HepG2 (cell line): ENCODE measurements around the gene PLCB4. TPM values are rescaled to one million over a fixed set of nuclear protein-coding genes. Genes with fewer than 3 reads are reported as not detected.

Source experiments
- ATAC-seq: fragments of 200-7000 bp; cut with Tn5 transposase; 3 replicates; pipeline ENCODE4 v1.9.1; 2020; ENCODE audit warnings: mild to moderate bottlenecking, moderate library complexity
- BruUV-seq: library from RNA; stranded (reverse); fragments of 400-500 nt; replicated peaks from 2 replicates; lab custom pipeline; 2021; lab: Mats Ljungman, UMichigan
- CTCF ChIA-PET: fragments of 300-600 bp; formaldehyde crosslinking; extraction: SDS; loops from one replicate; lab custom pipeline; 2021; ENCODE audit warnings: low total read pairs, inconsistent platforms, low intra/inter-chr PET ratio; lab: Yijun Ruan, JAX
- POLR2A ChIA-PET: fragments of 350-600 bp; sonication (Branson Sonifier 250); formaldehyde crosslinking; loops from one replicate; lab custom pipeline; 2020; ENCODE audit warnings: antibody characterized with exemption, inconsistent platforms; lab: Yijun Ruan, JAX
- DNase-seq: peaks from one replicate; pipeline ENCODE4 v3.0.0-alpha.2; 2015; ENCODE audit warnings: low spot score
- FAIRE-seq: peaks from 3 replicates; lab custom pipeline; 2011; peaks lifted over from hg19 to GRCh38; lab: Jason Lieb, UNC
- H2AFZ ChIP-seq: one replicate; pipeline ENCODE4 v1.6.1; 2011; ENCODE audit warnings: low read length, inconsistent platforms
- H3K27ac ChIP-seq: fragments of 300-600 bp; 3 replicates; pipeline ENCODE4 v1.8.0; 2011; ENCODE audit warnings: mixed run types, mild to moderate bottlenecking, mixed read lengths, low read length, inconsistent platforms; ENCODE audit not compliant: insufficient read depth; ENCODE audit errors: extremely low read length
- H3K27me3 ChIP-seq, 2 experiments: fragments of 200-600 bp in 1 of 2; 2 replicates in 1 of 2; 3 replicates in 1 of 2; pipeline versions ENCODE4 v1.6.0 to v1.8.0; 2011; ENCODE audit warnings: low read length in 2 of 2, mild to moderate bottlenecking in 2 of 2, moderate library complexity in 2 of 2, inconsistent platforms in 1 of 2; ENCODE audit not compliant: insufficient read depth in 2 of 2, control insufficient read depth in 1 of 2
- H3K36me3 ChIP-seq, 2 experiments: fragments of 200-600 bp in 1 of 2; replicated peaks in 1 of 2; 2 replicates in 1 of 2; 3 replicates in 1 of 2; pipeline versions ENCODE4 v1.5.1 to v1.8.0; 2011; ENCODE audit warnings: low read length in 2 of 2, inconsistent platforms in 1 of 2; ENCODE audit not compliant: insufficient read depth in 2 of 2, control insufficient read depth in 1 of 2
- H3K4me1 ChIP-seq: 2 replicates; pipeline ENCODE4 v1.5.1; 2012; ENCODE audit warnings: low read length, inconsistent platforms; ENCODE audit not compliant: insufficient read depth
- H3K4me2 ChIP-seq: 2 replicates; pipeline ENCODE4 v1.6.0; 2011; ENCODE audit warnings: low read depth, low read length, inconsistent platforms
- H3K4me3 ChIP-seq, 3 experiments: fragments of 200-600 bp in 1 of 3; sonication (generic), shearing (Covaris generic) in 1 of 3; replicated peaks in 1 of 3; 2 replicates each; pipeline ENCODE4 v1.5.1; 2011 to 2016; ENCODE audit warnings: low read length in 3 of 3, inconsistent platforms in 2 of 3, low read depth in 2 of 3, mild to moderate bottlenecking in 2 of 3, control low read depth in 1 of 3, mixed read lengths in 1 of 3; ENCODE audit not compliant: insufficient read depth in 1 of 3
- H3K79me2 ChIP-seq: one replicate; pipeline ENCODE4 v1.6.1; 2011; ENCODE audit warnings: low read length, inconsistent platforms; ENCODE audit not compliant: insufficient read depth
- H3K9ac ChIP-seq: 2 replicates; pipeline ENCODE4 v1.6.0; 2011; ENCODE audit warnings: mild to moderate bottlenecking, low read depth, low read length, inconsistent platforms; ENCODE audit not compliant: insufficient read depth
- H3K9me3 ChIP-seq: 2 replicates; pipeline ENCODE4 v1.5.1; 2012; ENCODE audit warnings: mild to moderate bottlenecking, low read length
- H4K20me1 ChIP-seq: 2 replicates; pipeline ENCODE4 v1.6.0; 2011; ENCODE audit warnings: inconsistent platforms, mild to moderate bottlenecking, low read length, moderate library complexity; ENCODE audit not compliant: insufficient read depth
- ELF1 ChIP-seq: sonication (generic); formaldehyde crosslinking; IDR thresholded peaks from 2 replicates; pipeline ENCODE4 v1.4.0; 2020; ENCODE audit warnings: missing genetic modification reagents
- REXO4 ChIP-seq: sonication (generic); formaldehyde crosslinking; IDR thresholded peaks from 2 replicates; pipeline ENCODE4 v1.8.0; 2022; ENCODE audit warnings: missing genetic modification reagents, mild to moderate bottlenecking, borderline replicate concordance
- SETDB1 ChIP-seq: sonication (generic); formaldehyde crosslinking; IDR thresholded peaks from 2 replicates; pipeline ENCODE4 v1.5.1; 2020; ENCODE audit warnings: missing genetic modification reagents, mild to moderate bottlenecking, borderline replicate concordance
- SP4 ChIP-seq: sonication (generic); formaldehyde crosslinking; IDR thresholded peaks from 2 replicates; pipeline ENCODE4 v1.8.1; 2023; ENCODE audit warnings: mild to moderate bottlenecking, missing genetic modification reagents
- STAT5B ChIP-seq: sonication (generic); formaldehyde crosslinking; IDR thresholded peaks from 2 replicates; pipeline ENCODE4 v1.4.0; 2020; ENCODE audit warnings: missing genetic modification reagents
- TGIF2 ChIP-seq: IDR thresholded peaks from 2 replicates; pipeline ENCODE4 v1.6.1; 2016; ENCODE audit warnings: control low read depth, missing compliant biosample characterization
- ZFX ChIP-seq: sonication (generic); formaldehyde crosslinking; IDR thresholded peaks from 2 replicates; pipeline ENCODE4 v1.4.0; 2020; ENCODE audit warnings: mild to moderate bottlenecking, low read depth, missing genetic modification reagents, moderate library complexity
- WGBS: methylation state at CpG from one replicate; pipeline ENCODE4 v1.1.6; 2017; ENCODE audit warnings: low lambda C conversion rate; 5-methylcytosine and 5-hydroxymethylcytosine counted together
- in situ Hi-C: cut with HindIII; loops from 2 replicates; pipeline ENCODE4 v1.10.0; 2017; ENCODE audit warnings: low pct_unique_long_range_greater_than_20kb; ENCODE audit not compliant: extremely low pct_ligation_motif_present
- intact Hi-C: fragments of 100-400 bp; cut with micrococcal nuclease; formaldehyde crosslinking; loops from one replicate; pipeline ENCODE4 v1.10.0; 2022; ENCODE audit not compliant: unreplicated experiment
- polyA plus RNA-seq, 8 experiments: library from polyadenylated mRNA; depleted of rRNA in 3 of 8; stranded (reverse) in 7 of 8; unstranded in 1 of 8; fragments of >200 nt; fragmentation: Illumina TruSeq in 4 of 8; extraction: Trizol in 4 of 8; gene quantifications; 2 replicates each; pipeline versions ENCODE4 v1.2.1 to v1.2.3, GENCODE V29; 2011 to 2016; ENCODE audit warnings: low read depth in 4 of 8, missing spikeins in 1 of 8, mixed read lengths in 1 of 8; ENCODE audit not compliant: insufficient read depth in 1 of 8
- total RNA-seq, 5 experiments: library from RNA; depleted of rRNA; stranded (reverse); fragments of >200 nt; fragmentation: Illumina TruSeq; extraction: Trizol; gene quantifications; 2 replicates each; pipeline ENCODE4 v1.2.3, GENCODE V29; 2016; ENCODE audit warnings: low read depth in 1 of 5
- TF ChIP-seq, protein P1 (sequence below): sonication (generic); formaldehyde crosslinking; IDR thresholded peaks from 2 replicates; pipeline ENCODE4 v1.4.0; 2020; ENCODE audit warnings: missing genetic modification reagents

PLCB4 gene
- total and polyA plus RNA-seq, 2 of the 13 experiments (the other 11 are each of a cell fraction or from before 2014, with no cell fraction given): 0.01 TPM; not detected in 1

DNA sequence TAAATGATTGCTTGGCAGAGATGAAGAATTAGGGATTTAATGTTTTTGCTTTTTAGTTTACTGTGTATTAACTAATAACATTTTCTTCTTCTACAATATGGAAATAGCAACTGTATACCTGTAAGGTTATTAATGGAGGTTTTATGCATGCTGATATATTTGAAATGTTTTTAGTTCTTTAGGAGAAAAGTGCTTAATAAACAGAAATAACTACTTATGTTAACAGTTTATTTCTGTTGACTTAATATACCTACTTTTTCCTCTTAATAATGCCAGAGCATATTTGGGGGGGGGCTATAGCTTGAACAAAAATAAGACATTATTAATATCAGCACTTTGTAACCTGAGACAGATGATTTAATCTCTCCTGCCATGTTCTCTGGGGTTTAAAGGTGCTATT lies 33.6 kb downstream of the PLCB4 start (continued):
- TF ChIP-seq, protein P1, sequence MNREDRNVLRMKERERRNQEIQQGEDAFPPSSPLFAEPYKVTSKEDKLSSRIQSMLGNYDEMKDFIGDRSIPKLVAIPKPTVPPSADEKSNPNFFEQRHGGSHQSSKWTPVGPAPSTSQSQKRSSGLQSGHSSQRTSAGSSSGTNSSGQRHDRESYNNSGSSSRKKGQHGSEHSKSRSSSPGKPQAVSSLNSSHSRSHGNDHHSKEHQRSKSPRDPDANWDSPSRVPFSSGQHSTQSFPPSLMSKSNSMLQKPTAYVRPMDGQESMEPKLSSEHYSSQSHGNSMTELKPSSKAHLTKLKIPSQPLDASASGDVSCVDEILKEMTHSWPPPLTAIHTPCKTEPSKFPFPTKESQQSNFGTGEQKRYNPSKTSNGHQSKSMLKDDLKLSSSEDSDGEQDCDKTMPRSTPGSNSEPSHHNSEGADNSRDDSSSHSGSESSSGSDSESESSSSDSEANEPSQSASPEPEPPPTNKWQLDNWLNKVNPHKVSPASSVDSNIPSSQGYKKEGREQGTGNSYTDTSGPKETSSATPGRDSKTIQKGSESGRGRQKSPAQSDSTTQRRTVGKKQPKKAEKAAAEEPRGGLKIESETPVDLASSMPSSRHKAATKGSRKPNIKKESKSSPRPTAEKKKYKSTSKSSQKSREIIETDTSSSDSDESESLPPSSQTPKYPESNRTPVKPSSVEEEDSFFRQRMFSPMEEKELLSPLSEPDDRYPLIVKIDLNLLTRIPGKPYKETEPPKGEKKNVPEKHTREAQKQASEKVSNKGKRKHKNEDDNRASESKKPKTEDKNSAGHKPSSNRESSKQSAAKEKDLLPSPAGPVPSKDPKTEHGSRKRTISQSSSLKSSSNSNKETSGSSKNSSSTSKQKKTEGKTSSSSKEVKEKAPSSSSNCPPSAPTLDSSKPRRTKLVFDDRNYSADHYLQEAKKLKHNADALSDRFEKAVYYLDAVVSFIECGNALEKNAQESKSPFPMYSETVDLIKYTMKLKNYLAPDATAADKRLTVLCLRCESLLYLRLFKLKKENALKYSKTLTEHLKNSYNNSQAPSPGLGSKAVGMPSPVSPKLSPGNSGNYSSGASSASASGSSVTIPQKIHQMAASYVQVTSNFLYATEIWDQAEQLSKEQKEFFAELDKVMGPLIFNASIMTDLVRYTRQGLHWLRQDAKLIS (CRISPR knock-in tag): no peak

DNA sequence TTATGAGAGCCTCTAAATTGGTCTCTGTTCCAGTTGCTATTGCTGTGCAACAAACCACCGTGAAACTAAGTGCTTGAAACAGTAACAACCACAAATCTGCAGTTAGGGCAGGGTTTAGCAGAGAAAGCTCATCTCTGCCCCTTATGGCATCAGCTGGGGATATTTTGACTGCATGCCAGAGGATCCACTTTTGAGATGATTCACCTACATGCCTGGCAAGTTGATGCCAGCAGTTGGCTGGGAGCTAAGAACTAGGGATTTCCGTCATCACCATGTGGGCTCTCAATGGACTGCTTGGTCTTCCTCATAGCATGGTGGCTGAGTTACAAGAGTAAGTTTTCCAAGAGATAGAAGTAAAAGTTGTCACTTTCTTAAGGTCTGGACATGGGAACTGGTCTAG lies 35.1 kb downstream of the PLCB4 start:
- no peak for FAIRE-seq
- BruUV-seq: no TSS peak
- WGBS: 4% methylated on average over 2 of the region's 2 CpGs
- Histone ChIP-seq H3K4me2 (no peak overlapping the region), H3K36me3 (no peaks in the 10 kb centered on the region), H3K9ac (no peak overlapping the region), H3K27ac (no peak overlapping the region), H2AFZ (no peak overlapping the region), H3K27me3 (no peaks in the 10 kb centered on the region), H3K4me3 (no peak overlapping the region), H3K4me1 (no peaks in the 10 kb centered on the region), H4K20me1 (no peaks in the 10 kb centered on the region), H3K79me2 (no peaks in the 10 kb centered on the region), H3K9me3 (no peaks in the 10 kb centered on the region)
- in situ Hi-C loops (no loop called here), intact Hi-C loops (no loop called here)
- ATAC-seq: no peak
- ChIA-PET CTCF (no interaction called here), POLR2A (no interaction called here)
- no peak for DNase-seq
- TF ChIP-seq ELF1 (no peak), TGIF2 (no peak), STAT5B (CRISPR knock-in tag) (no peak), SETDB1 (CRISPR knock-in tag) (no peak), SP4 (CRISPR knock-in tag) (no peak), REXO4 (CRISPR knock-in tag) (no peak), ZFX (CRISPR knock-in tag) (no peak)
